T1000 (cell line): ENCODE measurements around the gene CFHR1.
"Not testable (repeated sequence)": the region's sequence is repeated elsewhere in the genome, so short reads cannot be mapped to it uniquely, and the experiment has no call there.

Source experiments
- DNase-seq: peaks from one replicate; lab custom pipeline; 2025; ENCODE audit warnings: mixed read lengths; lab: John Stamatoyannopoulos, UW

CFHR1 gene

GRCh38 chr1:196819531-196819930 is at the start of gene CFHR1:
CFHR1 (plus strand) TSS chr1:196819731; CDS start chr1:196819845, 114 bp downstream.
- DNase-seq, result not testable (repeated sequence)

GRCh38 chr1:196769823-196770222 is 49.7 kb upstream of the CFHR1 start:
- DNase-seq, result not testable (repeated sequence)

GRCh38 chr1:196773713-196774112 is 45.8 kb upstream of the CFHR1 start:
- no peak for DNase-seq

- DNase-seq, result no peak
Measured at GRCh38 chr1:196774175-196774574, 45.4 kb upstream of the CFHR1 start.

GRCh38 chr1:196774603-196775002 is 44.9 kb upstream of the CFHR1 start, which contains the start of gene CFHR3:
CFHR3 (plus strand) TSS chr1:196774840; CDS start chr1:196774887, 47 bp downstream.
- no peak for DNase-seq

GRCh38 chr1:196777603-196778002 is 41.9 kb upstream of the CFHR1 start:
- DNase-seq, result no peak

- DNase-seq, result no peak
Measured at GRCh38 chr1:196779093-196779492, 40.4 kb upstream of the CFHR1 start.

- DNase-seq, result not testable (repeated sequence)
Measured at GRCh38 chr1:196791252-196791651, 28.3 kb upstream of the CFHR1 start.

- DNase-seq, result not testable (repeated sequence)
Measured at GRCh38 chr1:196794103-196794502, 25.4 kb upstream of the CFHR1 start.

GRCh38 chr1:196797891-196798290 is 21.6 kb upstream of the CFHR1 start:
- DNase-seq, result no peak

- not testable (repeated sequence) for DNase-seq
Measured at GRCh38 chr1:196801920-196802319, 17.6 kb upstream of the CFHR1 start.

- no peak for DNase-seq
Measured at GRCh38 chr1:196808529-196809235, 10.8 kb upstream of the CFHR1 start.

GRCh38 chr1:196817442-196817841 is 2.1 kb upstream of the CFHR1 start:
- DNase-seq, result not testable (repeated sequence)

- not testable (repeated sequence) for DNase-seq
Measured at GRCh38 chr1:196827860-196828259, 8.3 kb downstream of the CFHR1 start.

GRCh38 chr1:196849613-196850492 is 30.3 kb downstream of the CFHR1 start:
- DNase-seq, result not testable (repeated sequence)

- DNase-seq, result no peak
Measured at GRCh38 chr1:196856053-196856452, 36.5 kb downstream of the CFHR1 start.

GRCh38 chr1:196857188-196857587 is 37.7 kb downstream of the CFHR1 start:
- no peak for DNase-seq

GRCh38 chr1:196858811-196859210 is 39.3 kb downstream of the CFHR1 start:
- no peak for DNase-seq

GRCh38 chr1:196860323-196860884 is 40.9 kb downstream of the CFHR1 start:
- no peak for DNase-seq

- no peak for DNase-seq
Measured at GRCh38 chr1:196861429-196861828, 41.9 kb downstream of the CFHR1 start.

- DNase-seq, result no peak
Measured at GRCh38 chr1:196866974-196867373, 47.4 kb downstream of the CFHR1 start.

GRCh38 chr1:196873385-196873784 is 53.9 kb downstream of the CFHR1 start:
- DNase-seq, result no peak

- no peak for DNase-seq
Measured at GRCh38 chr1:196875935-196876334, 56.4 kb downstream of the CFHR1 start.
